HTERT RPE-1 (cell line): ENCODE results near the gene CD4.

Experiments
- in situ Hi-C: fragments of 300-500 bp; cut with MboI; formaldehyde crosslinking; loops from 4 replicates; pipeline ENCODE4 v1.14.3; 2020; ENCODE audit warnings: low sequenced_read_pairs

CD4 gene

DNA sequence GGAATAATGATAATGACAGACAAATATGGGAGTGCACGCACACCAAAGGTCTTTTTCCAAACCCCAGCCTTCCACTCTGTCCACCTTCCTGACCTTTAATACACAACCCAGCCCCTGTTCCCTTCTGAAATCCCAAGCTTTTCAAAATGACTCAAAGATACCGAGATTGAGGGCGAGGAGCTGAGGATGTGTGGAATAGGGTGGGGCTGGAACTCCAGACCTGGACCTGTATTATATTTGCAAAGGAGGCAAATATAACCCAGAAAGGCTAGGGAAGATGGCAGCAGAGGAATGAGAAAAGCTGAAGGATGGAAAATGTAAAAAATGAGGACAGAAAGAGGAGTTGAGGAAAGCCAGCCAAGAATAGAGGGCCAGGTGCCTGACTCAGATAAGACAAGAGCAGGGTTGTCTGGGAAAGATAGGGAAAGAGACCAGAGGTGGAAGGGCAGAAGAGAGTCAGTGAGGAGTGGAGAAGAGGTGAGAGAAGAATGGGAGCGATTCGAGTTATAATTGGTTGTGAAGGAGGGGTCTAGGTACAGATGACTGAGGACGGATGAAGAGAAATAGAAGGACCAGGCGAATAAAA lies 24.2 kb upstream of the CD4 start:
- in situ Hi-C loops, result no loop called here

DNA sequence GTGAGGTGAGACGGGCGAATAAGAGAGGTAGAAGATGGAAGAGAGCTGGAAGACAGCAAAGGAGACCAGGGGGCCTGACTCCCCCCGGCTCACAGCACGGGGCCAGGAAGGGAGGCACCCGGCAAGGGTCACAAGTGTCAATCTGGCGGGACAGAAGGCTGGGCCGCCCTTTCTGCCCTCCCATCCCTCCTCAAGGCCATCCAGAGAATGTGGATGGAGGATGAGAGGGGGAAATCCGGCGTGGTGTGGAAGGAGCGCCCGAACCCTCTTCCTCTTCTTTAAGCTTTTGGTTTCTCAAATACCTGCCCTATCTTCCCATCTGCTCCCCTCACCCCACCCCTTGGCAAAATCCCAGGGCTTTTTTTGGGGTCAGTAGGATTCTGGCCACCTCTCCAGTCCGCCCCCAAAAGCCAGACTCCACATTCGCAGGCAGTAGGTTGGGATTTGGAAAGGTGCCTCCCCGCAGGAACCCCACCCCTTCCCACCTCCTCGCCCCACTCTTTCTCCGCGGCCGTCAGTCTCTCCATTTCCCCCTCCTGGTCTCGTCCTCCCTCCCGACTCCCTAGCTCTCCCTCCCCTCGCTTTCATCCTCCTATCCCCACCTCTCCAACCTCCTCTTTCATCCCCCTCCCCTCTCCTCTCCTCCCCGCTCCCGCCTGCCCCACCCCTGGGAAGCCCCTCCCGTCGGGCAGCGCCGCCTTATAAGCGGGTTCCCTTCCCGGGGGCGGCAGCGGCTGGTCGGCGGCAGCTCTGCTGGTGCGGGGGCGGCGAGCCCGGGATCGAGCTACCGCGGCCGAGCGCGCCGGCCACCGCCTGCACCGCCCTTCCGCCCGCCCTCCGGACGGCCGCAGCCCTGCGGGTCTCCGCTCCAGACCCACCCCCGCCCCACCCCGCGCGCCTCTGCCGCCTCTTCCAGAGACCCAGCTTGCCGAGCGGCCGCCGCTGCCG lies 23.4 kb upstream of the CD4 start, which contains the start of gene PTMS:
Gene PTMS (plus strand): TSS at position 730 of the 948 bp plus-strand sequence. CDS start 343 bp downstream, outside the sequence.
- in situ Hi-C loops, result no loop called here

DNA sequence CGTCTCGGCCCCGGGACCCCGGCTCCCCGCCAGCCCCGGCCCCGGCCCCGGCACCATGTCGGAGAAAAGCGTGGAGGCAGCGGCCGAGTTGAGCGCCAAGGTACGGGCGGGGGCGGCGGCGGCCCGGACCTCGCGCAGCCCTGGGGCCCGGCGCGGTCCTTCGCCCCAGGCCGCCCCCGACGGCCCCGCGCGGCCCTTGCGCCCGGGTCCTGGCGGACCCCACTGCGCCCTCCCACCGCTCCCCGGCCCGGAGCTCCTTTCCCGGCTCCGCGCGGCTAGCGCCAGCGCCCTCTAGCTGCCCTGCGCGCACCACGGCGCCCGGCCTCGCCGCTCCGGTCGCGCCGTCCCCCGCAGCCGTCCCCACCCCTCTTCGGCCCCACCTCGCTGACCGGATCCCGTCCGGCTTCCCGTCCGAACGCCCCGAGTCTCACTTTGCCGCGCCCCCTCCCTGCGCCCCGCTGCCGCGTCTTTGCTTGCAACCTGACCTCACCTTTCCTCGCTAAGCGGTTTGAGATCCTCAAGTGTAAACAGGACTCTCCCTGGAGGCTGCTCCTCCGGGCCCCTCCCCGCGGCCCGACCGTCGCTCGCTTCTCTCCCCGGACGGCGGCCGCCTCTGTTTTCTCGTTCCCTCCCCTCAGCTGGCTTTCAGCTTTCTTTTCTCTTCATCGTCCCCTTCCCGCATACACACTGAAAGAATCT lies 22.5 kb upstream of the CD4 start:
- in situ Hi-C loops, result no loop called here

DNA sequence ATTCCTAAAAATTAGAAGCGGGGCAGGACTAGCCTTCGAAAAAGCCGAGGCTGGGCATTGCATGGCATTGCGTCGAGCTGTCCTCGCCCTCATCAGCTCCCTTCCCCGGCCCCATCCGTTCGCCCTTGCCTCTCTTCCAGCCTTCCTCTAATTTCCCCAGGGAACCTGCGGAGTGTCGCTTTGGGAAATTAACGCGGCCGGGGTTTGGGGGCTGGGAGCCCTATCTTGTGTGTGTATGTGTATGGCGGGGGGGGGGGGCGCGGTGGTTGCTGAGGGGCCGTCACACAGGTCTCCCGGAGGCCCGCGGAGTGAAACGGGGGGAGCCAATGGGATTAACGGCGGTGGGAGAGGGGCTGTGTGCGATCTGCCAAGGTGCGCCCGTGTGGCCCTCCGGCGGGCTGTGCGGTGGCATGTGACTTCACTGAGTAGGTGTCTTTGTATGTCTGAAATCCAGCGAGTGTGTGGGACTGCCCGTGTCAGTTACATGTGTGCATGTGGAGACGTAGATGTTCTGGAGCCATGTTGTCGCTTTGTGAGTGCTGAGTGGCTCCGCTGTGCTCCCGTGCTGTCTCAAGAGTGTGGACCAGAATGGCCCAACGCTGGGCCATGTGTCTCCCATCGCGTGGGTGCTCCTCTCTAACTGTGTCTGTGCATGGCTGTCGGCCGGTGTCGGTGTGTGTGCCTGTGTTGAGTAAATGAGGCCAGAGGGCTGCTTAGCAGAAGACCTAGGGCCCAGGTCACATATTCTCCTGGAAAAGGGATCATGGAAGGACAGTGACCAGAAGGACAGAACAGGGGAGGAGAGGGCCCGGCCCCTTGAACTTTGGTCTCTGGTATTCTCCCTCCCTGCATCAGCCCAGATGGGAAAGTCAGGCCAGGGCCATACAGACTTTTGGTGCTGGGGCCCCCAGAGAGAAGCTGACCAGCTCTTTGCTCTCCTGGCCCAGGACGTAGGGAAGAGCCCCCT lies 21.7 kb upstream of the CD4 start:
- in situ Hi-C loops, result no loop called here

DNA sequence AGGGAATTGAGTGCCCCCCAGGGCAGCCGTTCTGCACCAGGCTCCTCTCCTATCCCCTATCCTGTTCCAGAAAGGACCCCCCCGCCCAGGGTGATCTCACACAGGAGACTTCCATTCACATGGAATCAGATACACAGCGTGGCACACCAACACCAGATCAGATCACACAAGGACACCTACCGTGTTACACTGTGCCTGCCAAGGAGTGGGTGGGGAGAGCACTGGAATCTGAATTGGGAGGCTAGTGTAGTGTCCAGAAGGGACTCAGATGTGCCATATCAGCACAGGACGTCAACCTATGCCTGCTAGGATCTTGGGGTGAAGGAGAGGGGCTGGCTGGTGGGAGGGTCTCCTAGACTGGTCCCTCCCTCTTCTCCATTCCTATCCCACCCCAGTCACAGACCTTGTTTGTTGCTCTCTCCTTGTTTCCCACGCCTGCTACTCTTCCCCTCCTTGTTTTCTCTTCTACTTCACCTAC lies 20.9 kb upstream of the CD4 start:
- in situ Hi-C loops, result no loop called here

DNA sequence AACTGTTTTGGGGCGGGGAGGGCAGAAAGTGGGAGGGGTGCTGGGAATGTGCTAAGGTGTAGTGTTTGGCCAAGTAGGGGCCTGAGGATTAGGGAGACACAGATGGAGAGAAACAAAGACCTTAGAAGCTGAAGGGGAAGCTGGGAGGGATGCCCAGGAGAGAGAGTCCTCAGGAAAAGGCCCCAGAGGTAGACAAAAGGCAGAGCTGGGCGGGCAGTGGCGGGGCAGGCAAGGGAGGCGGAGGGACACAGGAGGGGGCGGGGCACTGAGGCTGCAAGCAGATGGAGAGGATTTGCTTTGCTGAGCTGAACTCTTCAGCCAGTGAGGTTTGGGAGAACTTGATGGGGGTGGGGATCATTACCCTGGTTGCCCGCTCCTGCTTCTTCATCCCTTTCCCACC lies 20.3 kb upstream of the CD4 start:
- in situ Hi-C loops, result no loop called here

DNA sequence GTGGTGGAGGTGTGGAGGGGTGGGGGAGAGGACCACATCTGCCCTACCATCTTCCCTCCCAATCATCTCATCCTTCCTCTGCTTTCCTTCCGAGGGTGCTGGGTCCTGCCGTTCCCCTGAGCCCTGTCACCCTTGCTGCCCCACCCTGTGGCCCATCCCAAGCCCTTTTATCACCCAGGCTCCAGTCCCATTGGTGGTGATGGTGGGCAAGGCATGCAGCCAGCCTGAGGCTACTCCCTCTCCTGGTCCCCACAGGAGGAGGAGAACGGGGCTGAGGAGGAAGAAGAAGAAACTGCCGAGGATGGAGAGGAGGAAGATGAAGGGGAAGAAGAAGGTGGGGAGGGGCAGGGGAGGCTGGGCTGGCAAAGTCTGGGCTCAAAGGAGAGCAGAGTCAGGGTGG lies 19.7 kb upstream of the CD4 start:
- in situ Hi-C loops, result no loop called here

DNA sequence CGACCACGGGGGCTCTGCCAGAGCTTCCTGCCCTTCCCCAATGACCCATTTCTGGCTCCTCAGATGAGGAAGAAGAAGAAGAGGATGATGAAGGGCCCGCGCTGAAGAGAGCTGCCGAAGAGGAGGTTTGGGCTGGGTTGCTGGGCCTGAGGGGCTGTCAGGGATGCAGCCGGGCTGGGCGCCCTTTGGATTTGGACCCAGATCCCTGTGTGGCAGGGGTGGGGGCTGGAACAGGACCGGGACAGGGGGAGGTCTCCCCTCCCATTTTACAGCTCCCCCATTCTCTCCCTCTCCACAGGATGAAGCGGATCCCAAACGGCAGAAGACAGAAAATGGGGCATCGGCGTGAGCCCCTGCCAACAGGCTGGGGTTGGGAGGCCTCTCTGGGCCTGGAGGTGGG lies 19.2 kb upstream of the CD4 start:
- in situ Hi-C loops, result no loop called here

DNA sequence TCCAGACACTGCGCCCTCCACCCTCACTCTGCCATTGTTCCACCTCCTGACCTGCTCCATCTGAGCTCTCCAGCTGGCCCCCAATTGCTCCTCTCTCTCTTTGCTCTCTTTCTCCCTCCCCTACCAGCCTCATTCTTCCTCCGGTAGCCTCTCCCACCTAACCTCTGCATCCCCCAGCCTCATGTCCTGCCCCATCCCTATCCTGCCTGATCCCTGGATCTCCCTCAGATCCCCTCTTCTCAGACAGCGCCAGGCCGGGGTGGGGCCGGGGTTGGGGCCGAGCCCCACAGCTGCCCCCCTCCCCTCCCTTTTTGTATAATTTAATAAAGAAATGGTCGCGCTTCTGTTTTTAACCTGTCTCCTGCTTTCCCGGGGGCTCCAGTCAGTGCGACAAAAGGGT lies 18.7 kb upstream of the CD4 start:
- in situ Hi-C loops, result no loop called here

DNA sequence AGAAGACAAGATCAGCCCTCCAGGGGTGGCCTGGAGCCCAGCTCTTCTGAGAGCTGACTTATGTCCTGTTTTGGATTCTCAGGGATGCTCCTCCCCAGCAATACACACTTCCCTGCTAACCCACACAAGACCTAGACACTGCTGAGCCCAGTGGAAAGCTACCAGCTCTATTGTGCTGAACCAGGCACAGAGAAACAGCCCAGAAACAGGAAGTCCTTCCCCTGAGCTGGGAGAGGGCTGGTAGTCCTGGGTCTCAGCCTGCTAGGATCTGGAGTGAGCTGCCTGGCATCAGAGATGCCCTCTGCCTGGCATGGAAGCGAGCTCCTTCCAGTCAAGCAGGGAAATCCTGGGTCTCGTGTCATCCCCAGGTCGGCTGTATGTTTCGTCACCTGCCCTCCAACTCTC lies 18.2 kb upstream of the CD4 start:
- in situ Hi-C loops, result no loop called here

DNA sequence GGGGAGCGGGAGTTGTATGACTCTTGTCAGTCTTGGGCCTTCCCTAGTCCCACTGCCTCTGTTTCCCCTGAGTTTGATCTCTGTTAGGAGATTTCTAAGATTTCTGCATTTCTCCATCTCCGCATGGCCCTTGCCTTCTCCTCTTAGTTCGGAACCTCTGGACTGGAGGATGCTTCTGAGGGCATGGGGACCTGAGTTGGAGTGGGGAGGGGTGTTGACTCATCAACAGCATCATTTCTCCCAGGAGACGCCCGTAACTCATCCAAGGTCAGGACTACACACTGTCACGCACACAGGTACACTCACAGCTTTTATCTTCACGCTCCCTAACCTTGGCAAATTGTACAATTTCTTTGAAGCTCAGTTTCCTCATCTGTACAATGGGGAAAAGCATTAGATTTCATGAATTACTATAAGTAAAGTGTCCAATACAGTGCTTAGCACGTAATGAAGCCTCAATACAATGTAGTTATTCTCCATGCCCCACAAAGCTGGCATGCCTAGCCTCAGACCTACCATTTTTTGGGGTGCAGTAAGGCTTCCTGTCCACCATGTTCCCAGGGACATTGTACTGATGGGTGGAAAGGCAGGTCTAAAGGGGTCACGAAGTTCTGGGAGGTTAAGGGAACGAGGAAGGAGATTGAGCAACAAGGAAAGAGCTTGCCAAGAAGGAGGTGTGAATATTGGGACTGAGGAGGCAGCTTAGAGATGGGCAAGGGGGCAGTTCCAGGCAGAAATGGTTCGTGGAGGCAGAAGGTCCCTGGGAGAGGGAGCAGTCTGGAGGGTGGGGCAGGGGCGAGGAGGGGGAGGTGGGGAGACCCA lies 17.6 kb upstream of the CD4 start:
- in situ Hi-C loops, result no loop called here

DNA sequence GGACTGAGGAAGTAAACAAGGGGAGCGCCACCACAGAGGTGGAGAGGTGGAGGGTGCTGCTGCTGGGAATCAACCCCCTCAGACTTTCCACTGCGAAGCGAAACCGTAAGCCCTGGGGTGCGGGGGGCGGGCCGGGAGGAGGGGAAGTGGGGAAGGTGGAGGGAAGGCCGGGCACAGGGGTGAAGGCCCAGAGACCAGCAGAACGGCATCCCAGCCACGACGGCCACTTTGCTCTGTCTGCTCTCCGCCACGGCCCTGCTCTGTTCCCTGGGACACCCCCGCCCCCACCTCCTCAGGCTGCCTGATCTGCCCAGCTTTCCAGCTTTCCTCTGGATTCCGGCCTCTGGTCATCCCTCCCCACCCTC lies 17.0 kb upstream of the CD4 start, which contains the start of gene LAG3:
Gene LAG3 (plus strand): TSS at position 190 of the 365 bp plus-strand sequence. CDS start 333 bp downstream, outside the sequence.
- in situ Hi-C loops, result no loop called here

DNA sequence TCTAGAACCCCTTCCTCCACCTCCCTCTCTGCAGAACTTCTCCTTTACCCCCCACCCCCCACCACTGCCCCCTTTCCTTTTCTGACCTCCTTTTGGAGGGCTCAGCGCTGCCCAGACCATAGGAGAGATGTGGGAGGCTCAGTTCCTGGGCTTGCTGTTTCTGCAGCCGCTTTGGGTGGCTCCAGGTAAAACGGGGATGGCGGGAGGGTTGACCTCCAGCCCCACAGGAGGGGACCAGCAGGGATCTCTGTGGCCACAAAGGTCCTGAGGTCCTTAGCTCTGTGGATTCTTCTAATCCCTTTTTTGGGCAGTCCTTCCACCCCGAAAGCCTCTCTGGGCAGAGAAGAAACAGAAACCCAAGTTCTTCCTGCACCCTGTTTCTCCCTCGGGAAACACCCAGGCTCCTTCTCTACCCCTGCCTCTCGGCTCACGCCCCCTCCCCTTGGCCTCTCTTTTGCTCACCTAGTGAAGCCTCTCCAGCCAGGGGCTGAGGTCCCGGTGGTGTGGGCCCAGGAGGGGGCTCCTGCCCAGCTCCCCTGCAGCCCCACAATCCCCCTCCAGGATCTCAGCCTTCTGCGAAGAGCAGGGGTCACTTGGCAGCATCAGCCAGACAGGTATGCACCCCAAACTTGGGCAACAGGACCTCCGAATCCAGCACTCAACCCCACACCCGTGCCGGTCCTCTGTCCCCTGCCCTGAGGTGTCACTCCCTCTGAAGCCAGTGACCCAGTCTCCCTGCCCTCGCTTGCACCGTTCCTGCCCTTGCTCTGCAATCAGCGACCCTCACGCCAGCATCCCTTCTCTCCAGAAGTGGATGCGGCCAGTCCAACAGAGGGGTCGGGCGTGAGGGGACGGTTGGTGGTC lies 16.4 kb upstream of the CD4 start:
- in situ Hi-C loops, result no loop called here

DNA sequence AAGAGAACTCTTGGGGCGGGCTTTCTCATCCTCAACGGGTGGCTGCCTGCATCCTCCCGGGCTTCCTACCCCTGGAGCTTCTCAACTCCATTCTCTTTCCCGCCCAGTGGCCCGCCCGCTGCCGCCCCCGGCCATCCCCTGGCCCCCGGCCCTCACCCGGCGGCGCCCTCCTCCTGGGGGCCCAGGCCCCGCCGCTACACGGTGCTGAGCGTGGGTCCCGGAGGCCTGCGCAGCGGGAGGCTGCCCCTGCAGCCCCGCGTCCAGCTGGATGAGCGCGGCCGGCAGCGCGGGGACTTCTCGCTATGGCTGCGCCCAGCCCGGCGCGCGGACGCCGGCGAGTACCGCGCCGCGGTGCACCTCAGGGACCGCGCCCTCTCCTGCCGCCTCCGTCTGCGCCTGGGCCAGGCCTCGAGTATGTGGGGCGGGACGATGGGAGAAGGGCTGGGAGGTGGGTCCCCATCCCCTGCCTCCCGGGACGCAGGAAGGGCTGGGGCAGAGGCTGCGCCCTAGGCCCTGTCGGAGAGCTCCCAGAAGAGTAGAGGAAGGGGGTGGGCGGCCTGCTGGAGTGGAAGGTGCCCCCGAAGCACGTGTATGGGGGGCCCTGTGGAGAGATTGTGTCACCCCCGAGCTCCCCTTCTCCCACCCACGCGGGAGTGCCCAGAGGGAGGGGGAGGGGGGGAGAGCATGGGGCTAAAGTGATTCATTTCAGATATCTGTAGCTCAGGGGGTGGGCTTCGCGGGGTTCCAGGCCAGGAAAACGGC lies 15.6 kb upstream of the CD4 start:
- in situ Hi-C loops, result no loop called here

DNA sequence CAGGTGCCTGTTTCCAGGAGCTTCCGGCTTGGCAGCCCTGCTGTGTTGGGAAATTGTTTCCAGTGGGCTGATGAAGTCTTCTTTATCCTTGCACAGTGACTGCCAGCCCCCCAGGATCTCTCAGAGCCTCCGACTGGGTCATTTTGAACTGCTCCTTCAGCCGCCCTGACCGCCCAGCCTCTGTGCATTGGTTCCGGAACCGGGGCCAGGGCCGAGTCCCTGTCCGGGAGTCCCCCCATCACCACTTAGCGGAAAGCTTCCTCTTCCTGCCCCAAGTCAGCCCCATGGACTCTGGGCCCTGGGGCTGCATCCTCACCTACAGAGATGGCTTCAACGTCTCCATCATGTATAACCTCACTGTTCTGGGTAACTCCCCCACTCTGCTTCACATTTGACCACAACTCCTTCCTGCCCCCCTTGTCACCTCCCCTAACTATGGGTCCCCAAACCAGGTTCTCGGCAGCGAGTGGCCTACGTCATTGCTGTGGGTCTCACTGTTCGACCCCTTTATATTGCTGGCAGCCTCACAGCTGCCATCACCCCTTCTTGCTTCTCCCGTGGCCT lies 14.7 kb upstream of the CD4 start:
- in situ Hi-C loops, result no loop called here

DNA sequence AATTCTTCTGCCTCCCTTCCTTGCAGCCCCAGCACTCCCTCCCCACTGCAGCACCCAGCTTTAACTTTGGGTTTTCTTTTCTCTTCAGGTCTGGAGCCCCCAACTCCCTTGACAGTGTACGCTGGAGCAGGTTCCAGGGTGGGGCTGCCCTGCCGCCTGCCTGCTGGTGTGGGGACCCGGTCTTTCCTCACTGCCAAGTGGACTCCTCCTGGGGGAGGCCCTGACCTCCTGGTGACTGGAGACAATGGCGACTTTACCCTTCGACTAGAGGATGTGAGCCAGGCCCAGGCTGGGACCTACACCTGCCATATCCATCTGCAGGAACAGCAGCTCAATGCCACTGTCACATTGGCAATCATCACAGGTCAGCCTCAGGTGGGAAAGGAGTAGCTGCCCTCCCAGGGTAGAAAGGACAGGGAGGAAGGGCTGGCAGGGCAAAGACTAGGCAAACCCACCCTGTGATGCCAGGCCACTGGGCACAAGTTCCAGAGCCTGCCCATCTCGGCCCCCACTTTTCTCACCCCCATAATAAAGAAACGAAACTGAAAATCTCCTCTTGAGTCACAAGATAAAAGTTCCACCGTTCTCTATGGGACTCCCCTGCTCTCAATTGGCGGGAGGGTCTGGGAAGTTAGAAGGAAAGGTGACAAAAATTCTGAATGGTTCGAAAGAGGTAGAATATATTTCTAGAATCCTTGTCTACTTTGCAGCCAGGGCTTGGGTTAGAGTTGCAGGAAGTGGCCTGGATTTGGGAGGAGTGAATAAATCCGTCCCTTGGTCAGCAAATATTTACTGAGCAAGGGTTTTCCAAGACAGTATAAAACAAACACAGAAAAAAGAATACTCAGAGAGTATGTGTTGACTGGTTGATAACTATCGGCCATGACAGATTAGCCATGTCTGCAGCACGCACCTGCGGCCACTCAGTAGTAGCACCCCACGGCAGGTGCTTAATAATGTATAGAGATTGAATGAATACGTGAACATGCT lies 13.8 kb upstream of the CD4 start:
- in situ Hi-C loops, result no loop called here
